GM18867 (cell line): ENCODE measurements around the gene STAT5B.
A peak's percentile ranks its signal among the peaks of the same experiment; 100 is the strongest.

Source experiments
- ATAC-seq: cut with Tn5 transposase; IDR thresholded peaks from one replicate; pipeline ENCODE4 v1.9.1; 2021; ENCODE audit warnings: mild to moderate bottlenecking, moderate library complexity; ENCODE audit not compliant: unreplicated experiment

STAT5B gene

DNA sequence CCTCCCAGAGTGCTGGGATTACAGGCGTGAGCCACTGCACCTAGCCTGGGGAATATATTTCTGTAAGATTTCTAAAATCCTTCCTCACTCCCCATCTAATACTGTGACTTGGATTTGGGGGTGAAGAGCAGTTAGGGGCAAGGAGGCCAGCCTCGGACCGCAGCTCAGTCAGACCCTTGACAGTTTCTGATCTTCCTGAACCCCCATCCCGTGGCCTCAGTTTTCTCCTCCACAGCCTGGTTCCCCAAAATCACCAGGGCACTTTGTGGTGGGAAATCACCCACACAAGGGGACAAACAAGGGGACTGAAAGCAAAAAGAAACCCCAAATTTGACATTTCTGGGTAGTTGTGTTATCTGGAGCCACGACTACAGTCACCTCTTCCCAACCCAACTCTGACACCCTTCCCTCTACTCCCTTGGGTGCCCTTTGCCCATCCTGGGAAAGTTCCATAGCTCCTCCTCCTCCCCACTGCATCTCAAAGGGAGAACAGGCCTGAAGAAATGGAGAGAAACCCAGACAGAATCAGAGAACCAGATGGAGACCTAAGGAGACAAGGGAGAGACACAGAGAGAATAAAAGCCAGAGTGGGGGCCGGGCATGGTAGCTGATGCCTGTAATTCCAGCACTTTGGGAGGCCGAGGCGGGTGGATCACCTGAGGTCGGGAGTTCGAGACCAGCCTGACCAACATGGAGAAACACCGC lies 9.3 kb upstream of the STAT5B start:
- ATAC-seq, result no peak

DNA sequence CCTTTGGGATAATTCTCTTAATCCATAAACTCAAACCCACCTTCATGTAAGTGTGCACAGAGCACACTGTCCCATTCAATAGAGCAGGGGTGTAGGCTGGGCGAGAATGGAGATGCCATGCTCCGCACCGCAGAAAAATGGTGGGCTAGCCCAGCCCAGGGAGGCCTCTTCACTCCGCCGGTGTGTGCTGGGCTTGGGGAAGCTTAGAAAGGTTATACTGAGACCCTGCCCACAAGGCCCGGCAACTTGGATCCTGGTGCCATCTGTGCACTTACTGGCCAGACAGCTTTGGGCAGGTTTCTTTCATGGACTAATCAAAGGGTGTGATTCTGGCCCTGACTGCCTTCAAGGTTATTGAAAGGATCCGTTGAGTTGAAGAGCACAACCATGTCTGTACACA lies 8.4 kb upstream of the STAT5B start:
- ATAC-seq, result no peak

GRCh38 chr17:42284024-42284369 lies 7.8 kb upstream of the STAT5B start:
- ATAC-seq, result no peak

GRCh38 chr17:42283241-42284023 lies 7.2 kb upstream of the STAT5B start:
- ATAC-seq, result no peak

GRCh38 chr17:42282478-42283080 lies 6.4 kb upstream of the STAT5B start:
- no peak for ATAC-seq

DNA sequence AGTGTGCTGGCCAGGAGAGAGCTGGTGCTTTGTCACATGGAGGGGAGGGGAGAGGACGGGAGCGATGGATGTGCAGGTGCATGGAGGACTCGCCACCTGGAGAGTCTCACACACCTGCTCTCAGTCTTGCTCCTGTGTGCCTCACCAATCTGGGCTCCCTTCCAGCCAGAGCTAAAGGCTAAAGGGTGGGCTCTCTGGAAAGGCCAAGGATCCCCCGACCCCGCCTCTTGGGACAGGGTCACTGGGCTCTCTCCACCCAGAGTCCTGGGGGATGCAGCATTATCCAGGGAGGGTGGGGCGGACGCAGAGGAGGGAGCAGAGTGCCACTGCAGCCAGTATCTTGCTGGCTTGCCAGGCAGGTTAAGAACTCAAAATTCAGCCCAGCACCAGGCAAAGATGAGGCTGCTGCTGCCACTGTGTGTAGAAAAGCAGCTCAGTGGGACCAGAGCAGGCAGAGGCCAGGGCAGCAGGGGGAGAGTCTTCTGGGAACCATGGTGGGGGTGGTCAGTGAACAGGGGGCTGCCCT lies 5.4 kb upstream of the STAT5B start:
- ATAC-seq, result no peak

- no peak for ATAC-seq
Measured at GRCh38 chr17:42279776-42280630, 3.8 kb upstream of the STAT5B start.

DNA sequence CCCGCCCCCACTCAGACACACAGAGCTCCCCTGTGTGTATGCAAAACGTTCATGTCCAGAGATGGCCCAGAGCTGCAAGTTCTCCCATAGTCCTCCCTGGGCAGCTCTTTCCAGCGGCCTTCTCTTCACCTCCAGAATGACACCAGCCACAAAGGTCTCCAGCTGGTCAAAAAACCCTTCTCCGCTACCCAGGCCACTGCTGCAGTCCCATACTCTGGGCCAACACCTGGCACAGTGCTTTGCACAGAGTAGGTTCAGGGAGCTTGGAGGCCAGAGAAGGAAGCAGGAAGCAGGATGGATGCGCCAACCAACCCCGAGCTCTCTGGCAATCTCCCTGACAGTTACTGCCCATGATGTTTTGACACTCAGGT lies 1.1 kb upstream of the STAT5B start:
- no peak for ATAC-seq

- ATAC-seq, result peak; percentile 23
Measured at GRCh38 chr17:42276609-42277341, 584 bp upstream of the STAT5B start.

DNA sequence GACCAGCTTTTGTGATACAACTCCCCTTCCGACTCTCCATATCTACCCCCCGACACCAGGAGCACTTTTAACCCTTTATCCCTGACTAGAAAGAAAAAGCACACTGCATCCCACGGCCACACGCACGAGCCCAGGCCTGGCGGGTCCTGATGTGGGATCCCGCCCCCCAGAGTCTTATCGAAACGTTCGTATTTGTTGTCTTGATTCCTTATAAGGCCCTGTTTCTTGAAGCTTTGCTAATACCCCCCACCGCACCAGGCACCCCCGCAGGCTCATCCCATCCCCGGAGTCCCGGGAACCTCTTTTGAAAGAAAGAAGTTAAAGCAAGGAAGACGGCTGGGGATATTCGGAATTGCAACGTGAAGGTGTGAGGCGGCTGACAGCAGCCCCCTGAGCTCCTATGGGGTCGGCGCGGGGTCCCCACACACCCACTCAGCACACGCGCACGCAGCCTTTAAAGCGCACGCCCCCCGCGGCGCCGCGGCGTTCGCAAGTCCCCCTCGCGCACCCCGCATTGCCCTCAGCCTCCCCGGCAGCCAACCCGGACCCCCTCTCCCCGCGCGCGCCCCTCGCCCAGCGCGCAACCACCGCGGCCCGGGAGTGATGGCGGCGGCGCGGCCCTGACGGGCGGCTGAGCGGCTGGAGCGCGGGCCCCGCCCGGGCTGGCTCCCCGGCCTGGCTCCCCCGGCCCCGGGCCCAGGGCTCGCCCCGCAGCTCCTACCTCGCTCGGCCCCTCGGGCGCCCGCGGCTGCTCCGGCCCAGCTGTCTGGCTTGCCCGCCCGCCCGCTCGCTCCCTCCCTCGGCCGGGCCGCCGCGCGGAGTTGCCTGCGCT lies 448 bp downstream of the STAT5B start:
- peak; percentile 51 for ATAC-seq

DNA sequence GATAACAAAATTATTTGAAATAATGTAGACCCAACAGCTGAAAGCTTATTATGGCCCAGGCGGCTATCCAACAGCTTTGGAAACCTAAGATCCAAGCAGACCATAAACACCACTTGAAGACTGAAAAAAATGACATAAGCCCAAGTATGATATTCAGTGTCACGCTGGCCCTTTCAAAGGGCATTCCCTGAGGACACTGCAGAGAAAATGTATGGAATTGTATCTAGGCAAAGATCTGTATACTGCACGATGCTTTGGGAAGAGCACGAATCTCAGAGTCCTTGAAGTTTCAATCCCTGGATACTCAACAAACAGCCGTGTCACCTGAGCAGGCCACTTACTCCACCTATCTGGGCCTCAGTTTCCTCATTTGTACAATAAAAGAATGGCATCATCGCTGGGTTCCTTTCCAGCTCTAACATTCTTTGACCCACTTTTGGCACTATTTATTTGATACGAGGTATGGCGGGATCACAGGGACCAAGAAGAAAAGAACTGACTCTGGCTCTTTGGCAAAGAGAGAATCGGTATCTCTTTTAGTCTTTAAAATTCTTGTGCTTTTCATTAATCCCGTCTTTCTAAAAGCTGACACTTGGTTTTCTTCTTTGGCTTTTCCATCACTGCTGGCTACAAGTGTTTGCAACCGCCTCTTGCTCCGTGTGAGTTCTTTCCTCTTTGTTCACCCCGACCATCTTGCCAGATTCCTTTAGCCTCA lies 1.2 kb downstream of the STAT5B start:
- no peak for ATAC-seq

- ATAC-seq, result no peak
Measured at GRCh38 chr17:42274253-42274542, 2.0 kb downstream of the STAT5B start.

- no peak for ATAC-seq
Measured at GRCh38 chr17:42273474-42274252, 2.5 kb downstream of the STAT5B start.

DNA sequence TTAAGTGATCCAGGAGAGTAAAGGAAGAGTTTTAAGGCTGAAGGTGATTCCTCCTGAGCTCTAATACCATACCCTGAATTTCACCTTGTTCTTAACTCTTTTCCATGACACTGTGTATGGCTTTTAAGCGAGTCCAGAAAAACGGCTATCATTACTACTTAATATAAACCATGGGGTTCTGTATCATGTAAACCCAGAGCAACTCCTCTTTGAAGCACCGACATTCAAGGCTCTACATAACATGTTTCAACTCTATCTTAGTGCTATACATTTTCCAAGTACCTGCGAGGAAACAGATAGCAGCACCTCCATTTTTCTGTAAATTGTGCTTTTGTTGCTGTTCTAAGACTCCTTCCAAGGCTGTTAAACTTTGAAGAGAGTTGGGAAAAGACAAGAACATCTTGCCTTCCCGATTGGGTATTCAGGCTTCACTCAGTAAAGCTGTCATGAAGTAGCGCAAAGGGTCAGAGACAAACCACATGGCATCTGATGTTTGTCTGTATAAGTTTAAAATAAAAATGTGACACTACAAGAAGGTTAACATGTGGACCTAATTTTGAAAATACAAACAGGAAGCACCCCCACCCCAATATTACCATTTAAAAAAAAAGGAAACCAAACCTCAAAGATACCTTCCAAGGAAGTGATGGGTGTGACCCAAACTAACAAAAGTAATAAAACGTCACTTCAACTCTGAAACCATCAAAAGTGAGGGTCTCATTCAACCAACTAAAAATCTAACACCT lies 3.9 kb downstream of the STAT5B start:
- ATAC-seq, result no peak

- ATAC-seq, result no peak
Measured at GRCh38 chr17:42271779-42272035, 4.5 kb downstream of the STAT5B start.

GRCh38 chr17:42271006-42271778 lies 5.0 kb downstream of the STAT5B start:
- ATAC-seq, result no peak

DNA sequence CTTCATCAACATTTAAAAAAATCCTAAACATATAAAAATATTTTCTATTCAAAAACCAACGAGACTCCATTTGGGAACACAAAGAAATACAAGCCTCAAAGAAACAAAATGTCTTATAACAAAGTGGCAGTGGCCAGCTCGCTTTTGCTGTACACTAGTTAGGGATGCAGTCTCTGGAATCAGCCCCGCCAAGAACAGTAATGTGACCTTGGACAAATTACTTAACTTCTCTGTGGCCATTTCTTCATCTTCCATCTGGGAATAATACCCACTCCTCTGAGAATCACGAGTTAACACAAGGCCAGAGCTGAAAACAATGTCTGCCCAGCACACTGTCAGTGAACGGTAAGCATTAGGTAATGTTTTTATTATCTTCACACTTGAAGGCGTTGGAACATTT lies 5.6 kb downstream of the STAT5B start:
- no peak for ATAC-seq
